GM21825 (cell line): Measurements from ENCODE around the gene DYNC1I1.

Experiments used
- ATAC-seq: cut with Tn5 transposase; IDR thresholded peaks from one replicate; pipeline ENCODE4 v1.9.1; 2021; ENCODE audit warnings: mild to moderate bottlenecking, moderate library complexity; ENCODE audit not compliant: unreplicated experiment

The DYNC1I1 gene

GRCh38 chr7:96014617-96015016, 242.3 kb downstream of the DYNC1I1 start:
- no peak for ATAC-seq

- ATAC-seq: no peak
These were observed 243.8 kb downstream of the DYNC1I1 start for GRCh38 chr7:96016056-96016586.

- no peak for ATAC-seq
These were observed 244.4 kb downstream of the DYNC1I1 start for GRCh38 chr7:96016735-96017134.

GRCh38 chr7:96017877-96018276, 245.5 kb downstream of the DYNC1I1 start:
- ATAC-seq: no peak

GRCh38 chr7:96021568-96021967, 249.2 kb downstream of the DYNC1I1 start:
- no peak for ATAC-seq

GRCh38 chr7:96023387-96023786, 251.0 kb downstream of the DYNC1I1 start:
- ATAC-seq: no peak

- ATAC-seq: no peak
These were observed 253.7 kb downstream of the DYNC1I1 start for GRCh38 chr7:96026010-96026409.

- no peak for ATAC-seq
These were observed 254.3 kb downstream of the DYNC1I1 start for GRCh38 chr7:96026611-96027010.

- no peak for ATAC-seq
These were observed 256.4 kb downstream of the DYNC1I1 start for GRCh38 chr7:96028729-96029128.

- no peak for ATAC-seq
These were observed 260.8 kb downstream of the DYNC1I1 start for GRCh38 chr7:96033009-96033598.

- ATAC-seq: no peak
These were observed 262.8 kb downstream of the DYNC1I1 start for GRCh38 chr7:96034940-96035727.

GRCh38 chr7:96040250-96040772, 268.0 kb downstream of the DYNC1I1 start:
- ATAC-seq: no peak

GRCh38 chr7:96041171-96041570, 268.8 kb downstream of the DYNC1I1 start:
- ATAC-seq: no peak

- ATAC-seq: no peak
These were observed 272.8 kb downstream of the DYNC1I1 start for GRCh38 chr7:96045181-96045580.

- ATAC-seq: no peak
These were observed 273.6 kb downstream of the DYNC1I1 start for GRCh38 chr7:96045919-96046318.

- no peak for ATAC-seq
These were observed 279.9 kb downstream of the DYNC1I1 start for GRCh38 chr7:96052289-96052688.

- no peak for ATAC-seq
These were observed 280.6 kb downstream of the DYNC1I1 start for GRCh38 chr7:96052860-96053470.

- ATAC-seq: no peak
These were observed 283.4 kb downstream of the DYNC1I1 start for GRCh38 chr7:96055717-96056116.

- ATAC-seq: no peak
These were observed 286.7 kb downstream of the DYNC1I1 start for GRCh38 chr7:96059075-96059474.

GRCh38 chr7:96061009-96061408, 288.7 kb downstream of the DYNC1I1 start:
- ATAC-seq: no peak

- ATAC-seq: no peak
These were observed 289.5 kb downstream of the DYNC1I1 start for GRCh38 chr7:96061844-96062243.

GRCh38 chr7:96067321-96067720, 295.0 kb downstream of the DYNC1I1 start:
- no peak for ATAC-seq
